Common myeloid progenitor, CD34-positive (primary cell): Measurements from ENCODE around the gene OTOS.

Experiments used
- CTCF ChIA-PET: fragments of 350-600 bp; sonication (Branson Sonifier 250); formaldehyde crosslinking; loops from one replicate; lab custom pipeline; 2021; ENCODE audit warnings: antibody characterized with exemption; lab: Charles Lee
- POLR2A ChIA-PET: fragments of 350-600 bp; sonication (Branson Sonifier 250); formaldehyde crosslinking; loops from one replicate; lab custom pipeline; 2021; ENCODE audit warnings: antibody characterized with exemption; lab: Charles Lee
- DNase-seq, 3 donors: peaks; one replicate each; pipeline versions ENCODE4 v3.0.0 to v3.0.0-alpha.2; 2013
- H3K27ac ChIP-seq, 2 experiments: 1 replicate in 1 of 2; 2 replicates in 1 of 2; pipeline ENCODE4 v1.7.0; 2013; ENCODE audit warnings: inconsistent platforms in 2 of 2, low read length in 2 of 2, mild to moderate bottlenecking in 2 of 2, low read depth in 1 of 2, moderate library complexity in 1 of 2; ENCODE audit not compliant: severe bottlenecking in 2 of 2, insufficient read depth in 1 of 2, poor library complexity in 1 of 2
- H3K27me3 ChIP-seq, 5 experiments: replicated peaks in 2 of 5; 1 replicate in 3 of 5; 2 replicates in 2 of 5; pipeline versions ENCODE4 v1.6.1 to v1.7.0; 2013; ENCODE audit warnings: low read length in 4 of 5, mild to moderate bottlenecking in 2 of 5, moderate library complexity in 2 of 5, inconsistent platforms in 1 of 5; ENCODE audit not compliant: insufficient read depth in 5 of 5, control insufficient read depth in 4 of 5
- H3K36me3 ChIP-seq, 4 experiments: 1 replicate in 2 of 4; 2 replicates in 2 of 4; pipeline versions ENCODE4 v1.6.1 to v1.7.0; 2013; ENCODE audit warnings: low read length in 3 of 4, control low read depth in 1 of 4, mild to moderate bottlenecking in 1 of 4; ENCODE audit not compliant: control insufficient read depth in 4 of 4, insufficient read depth in 4 of 4
- H3K4me1 ChIP-seq, 4 experiments: 1 replicate in 3 of 4; 2 replicates in 1 of 4; pipeline versions ENCODE4 v1.6.1 to v1.7.1; 2013; ENCODE audit warnings: low read length in 3 of 4, mild to moderate bottlenecking in 3 of 4, control low read depth in 1 of 4, inconsistent platforms in 1 of 4, moderate library complexity in 1 of 4; ENCODE audit not compliant: control insufficient read depth in 4 of 4, insufficient read depth in 4 of 4; ENCODE audit errors: control extremely low read depth in 1 of 4
- H3K4me3 ChIP-seq, 7 experiments: 1 replicate in 4 of 7; 2 replicates in 3 of 7; pipeline versions ENCODE4 v1.5.1 to v1.7.0; 2013; ENCODE audit warnings: mild to moderate bottlenecking in 7 of 7, low read length in 6 of 7, moderate library complexity in 6 of 7, inconsistent platforms in 2 of 7, low read depth in 2 of 7, control low read depth in 1 of 7; ENCODE audit not compliant: insufficient read depth in 4 of 7, control insufficient read depth in 1 of 7; ENCODE audit errors: extremely low read depth in 1 of 7
- H3K9me3 ChIP-seq, 5 experiments: 1 replicate in 4 of 5; 2 replicates in 1 of 5; pipeline versions ENCODE4 v1.6.1 to v1.7.1; 2013; ENCODE audit warnings: low read length in 4 of 5, mild to moderate bottlenecking in 2 of 5, inconsistent platforms in 1 of 5, low read depth in 1 of 5, moderate library complexity in 1 of 5; ENCODE audit not compliant: control insufficient read depth in 4 of 5, insufficient read depth in 2 of 5; ENCODE audit errors: control extremely low read depth in 1 of 5
- WGBS: methylation state at CpG from one replicate; pipeline ENCODE4 v1.1.5; 2013; ENCODE audit not compliant: insufficient coverage; 5-methylcytosine and 5-hydroxymethylcytosine counted together

OTOS gene

GRCh38 chr2:240168041-240168440 lies 27.6 kb upstream of the OTOS start:
- ChIA-PET POLR2A (no interaction called here), CTCF (no interaction called here)

DNA sequence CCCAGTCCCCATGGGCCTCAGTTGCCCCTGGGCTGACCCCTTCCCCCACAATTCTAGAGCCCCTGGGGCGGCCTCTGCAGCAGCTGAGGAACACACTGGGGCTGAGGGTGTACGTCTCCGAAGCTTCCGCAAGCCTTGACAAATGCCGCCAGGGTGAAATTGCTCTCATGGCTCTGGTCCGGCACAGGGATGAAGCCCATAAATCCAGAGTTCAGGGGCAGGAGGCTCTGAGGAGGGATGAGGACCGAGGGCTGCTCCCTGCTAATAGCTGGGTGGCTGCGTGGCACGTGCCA lies 27.1 kb upstream of the OTOS start:
- whole genome bisulfite sequencing: 86% methylated on average over 5 of the region's 9 CpGs
- Histone ChIP-seq H3K27ac (no peak overlapping the region), H3K4me3 (no peak overlapping the region), H3K9me3 (peaks cover 0 to 5% (median 0%) of the 10 kb centered on the region in 5 experiments), H3K36me3 (no peaks in the 10 kb centered on the region), H3K27me3 (peaks cover 0 to 7% (median 0%) of the 10 kb centered on the region in 5 experiments), H3K4me1 (no peaks in the 10 kb centered on the region)
- no peak for DNase-seq
- POLR2A ChIA-PET: no interaction called here
- CTCF ChIA-PET: no interaction called here

More at GRCh38 chr2:240168041-240168440, 27.6 kb upstream of the OTOS start:
- DNase-seq: no peak
- 92% methylated on average over 18 of the region's 18 CpGs for WGBS
- H3K4me1 ChIP-seq: no peaks in the 10 kb centered on the region
- H3K27me3 ChIP-seq: peaks cover 0 to 5% (median 0%) of the 10 kb centered on the region in 5 experiments
- H3K4me3 ChIP-seq: no peak overlapping the region
- H3K9me3 ChIP-seq: peaks cover 0 to 5% (median 0%) of the 10 kb centered on the region in 5 experiments
- H3K27ac ChIP-seq: no peak overlapping the region
- H3K36me3 ChIP-seq: no peaks in the 10 kb centered on the region

DNA sequence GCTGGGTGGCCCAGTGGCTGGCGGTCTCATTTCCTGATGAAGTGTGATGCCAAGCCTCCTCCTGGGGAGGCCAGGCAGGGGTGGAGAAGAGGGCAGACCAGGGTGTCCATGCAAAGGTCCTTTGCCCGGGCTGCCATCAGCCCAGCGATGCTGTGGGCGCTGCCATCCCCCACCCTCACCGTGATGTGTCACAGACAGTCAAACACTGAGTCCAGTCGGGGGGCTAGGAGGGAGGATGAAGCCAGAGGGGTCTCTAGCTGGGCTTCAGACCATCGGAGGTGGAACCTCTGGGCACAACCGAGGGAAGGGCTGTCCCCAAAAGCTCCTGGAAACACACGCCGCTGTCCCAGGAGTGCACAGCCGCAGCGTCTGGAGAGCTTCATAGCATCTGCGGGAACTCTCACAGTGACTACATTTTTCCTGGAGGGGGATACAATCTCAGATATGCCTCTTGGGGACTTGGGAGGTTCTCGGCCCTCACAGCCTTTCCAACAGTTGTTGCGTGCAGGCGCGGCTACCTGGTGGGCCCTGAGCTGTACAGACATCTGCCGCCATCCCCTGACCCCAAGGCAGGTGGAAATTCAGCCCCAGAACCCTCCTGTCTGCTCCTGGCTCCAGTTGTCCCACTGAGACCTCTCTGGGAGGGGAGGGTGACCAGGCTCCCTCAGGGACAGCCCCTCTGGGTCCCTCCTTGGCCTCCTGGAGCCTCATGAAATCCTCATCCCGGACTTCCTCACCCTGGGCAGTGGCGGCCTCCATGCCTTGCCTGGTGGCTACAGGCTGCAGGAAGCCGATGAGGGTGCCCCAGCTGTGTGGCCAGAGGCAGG lies 26.5 kb upstream of the OTOS start:
- H3K36me3 ChIP-seq: no peaks in the 10 kb centered on the region
- H3K4me1 ChIP-seq: no peaks in the 10 kb centered on the region
- H3K27ac ChIP-seq: no peak overlapping the region
- ChIA-PET CTCF (no interaction called here), POLR2A (no interaction called here)
- no peak for DNase-seq
- peaks cover 0 to 5% (median 0%) of the 10 kb centered on the region in 5 experiments for H3K9me3 ChIP-seq
- peaks cover 0 to 9% (median 0%) of the 10 kb centered on the region in 5 experiments for H3K27me3 ChIP-seq
- WGBS: 92% methylated on average over 20 of the region's 21 CpGs
- no peak overlapping the region for H3K4me3 ChIP-seq

- Histone ChIP-seq H3K27ac (no peak overlapping the region), H3K9me3 (peaks cover 0 to 5% (median 0%) of the 10 kb centered on the region in 5 experiments), H3K4me3 (no peak overlapping the region), H3K36me3 (no peaks in the 10 kb centered on the region), H3K4me1 (no peaks in the 10 kb centered on the region), H3K27me3 (peaks cover 0 to 5% (median 0%) of the 10 kb centered on the region in 5 experiments)
- POLR2A ChIA-PET: no interaction called here
- no peak for DNase-seq
- 87% methylated on average over 4 of the region's 5 CpGs for WGBS
- CTCF ChIA-PET: no interaction called here
Observed at GRCh38 chr2:240166191-240166590, 25.7 kb upstream of the OTOS start.

- Histone ChIP-seq H3K27me3 (peaks cover 0 to 3% (median 0%) of the 10 kb centered on the region in 5 experiments), H3K27ac (no peak overlapping the region), H3K9me3 (peaks cover 0 to 5% (median 0%) of the 10 kb centered on the region in 5 experiments), H3K4me1 (no peaks in the 10 kb centered on the region), H3K36me3 (no peaks in the 10 kb centered on the region), H3K4me3 (no peak overlapping the region)
- DNase-seq: no peak
- POLR2A ChIA-PET: no interaction called here
- CTCF ChIA-PET: no interaction called here
- 22% methylated on average over 1 of the region's 4 CpGs for WGBS
Observed at GRCh38 chr2:240165661-240166060, 25.2 kb upstream of the OTOS start.

DNA sequence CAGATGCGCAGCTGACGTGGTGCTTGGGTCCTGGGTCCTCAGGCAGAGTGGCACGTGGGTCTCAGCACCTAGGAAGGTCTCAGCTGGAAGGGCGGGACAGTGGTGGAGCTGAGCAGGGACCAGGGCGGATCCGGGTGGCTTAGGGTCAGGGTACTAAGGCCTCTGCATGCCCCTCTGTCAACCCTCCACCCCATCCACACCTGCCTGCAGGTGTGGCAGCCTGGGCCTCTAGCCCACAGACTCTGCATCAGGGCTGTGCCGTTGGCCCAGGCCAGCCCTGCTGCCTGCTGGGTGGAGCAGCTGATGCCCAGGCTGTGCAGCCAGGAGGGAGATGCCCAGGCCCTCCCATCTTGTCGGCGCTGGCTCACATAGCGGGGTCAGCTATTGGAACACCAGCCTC lies 24.6 kb upstream of the OTOS start:
- Histone ChIP-seq H3K36me3 (no peaks in the 10 kb centered on the region), H3K27ac (no peak overlapping the region), H3K4me1 (no peaks in the 10 kb centered on the region), H3K4me3 (no peak overlapping the region), H3K9me3 (peaks cover 0 to 5% (median 0%) of the 10 kb centered on the region in 5 experiments), H3K27me3 (peaks cover 0 to 3% (median 0%) of the 10 kb centered on the region in 5 experiments)
- ChIA-PET CTCF (no interaction called here), POLR2A (no interaction called here)
- WGBS: 92% methylated on average over 10 of the region's 10 CpGs
- DNase-seq: no peak

DNA sequence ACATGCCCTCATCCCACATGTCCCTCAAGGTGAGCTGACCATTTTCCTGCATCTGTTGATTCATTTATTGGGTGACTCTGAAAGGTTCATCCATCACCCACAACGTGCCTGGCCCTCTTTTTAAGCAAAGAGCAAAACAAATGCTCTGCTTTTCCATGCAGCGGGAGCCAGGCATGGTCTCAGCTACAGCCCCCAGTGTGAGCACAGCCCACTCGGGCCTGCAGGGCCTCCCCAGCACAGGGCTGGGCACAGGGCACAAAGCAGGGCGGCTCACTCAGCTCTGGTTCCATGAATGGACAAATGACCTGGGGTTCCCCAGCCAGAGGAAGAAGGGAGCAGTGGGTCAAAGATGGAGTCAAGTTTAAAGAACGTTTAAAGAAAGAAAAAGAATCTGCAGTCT lies 24.1 kb upstream of the OTOS start:
- H3K27ac ChIP-seq: no peak overlapping the region
- peaks cover 0 to 5% (median 0%) of the 10 kb centered on the region in 5 experiments for H3K9me3 ChIP-seq
- DNase-seq: no peak
- no peaks in the 10 kb centered on the region for H3K36me3 ChIP-seq
- peaks cover 0 to 3% (median 0%) of the 10 kb centered on the region in 5 experiments for H3K27me3 ChIP-seq
- 86% methylated on average over 4 of the region's 5 CpGs for WGBS
- H3K4me3 ChIP-seq: no peak overlapping the region
- ChIA-PET POLR2A (no interaction called here), CTCF (no interaction called here)
- no peaks in the 10 kb centered on the region for H3K4me1 ChIP-seq
